HepG2 (cell line): ENCODE data around the gene A3GALT2. TPM values are rescaled to one million over a fixed set of nuclear protein-coding genes. Genes with fewer than 3 reads are reported as not detected.

Source experiments
- CBX5 ChIP-seq: sonication (generic); formaldehyde crosslinking; IDR thresholded peaks from 2 replicates; pipeline ENCODE4 v1.4.0; 2020; ENCODE audit warnings: missing genetic modification reagents, borderline replicate concordance
- CEBPB ChIP-seq: IDR thresholded peaks from 2 replicates; pipeline ENCODE4 v1.6.1; 2011; ENCODE audit warnings: low read depth, low read length, improper control_type of control experiment, borderline replicate concordance
- ELK4 ChIP-seq: sonication (generic); formaldehyde crosslinking; IDR thresholded peaks from 2 replicates; pipeline ENCODE4 v1.9.0; 2021; ENCODE audit warnings: missing genetic modification reagents, borderline replicate concordance
- FOXP4 ChIP-seq: sonication (generic); formaldehyde crosslinking; IDR thresholded peaks from 2 replicates; pipeline ENCODE4 v1.4.0; 2020; ENCODE audit warnings: missing genetic modification reagents
- ISL2 ChIP-seq: sonication (generic); formaldehyde crosslinking; IDR thresholded peaks from 2 replicates; pipeline ENCODE4 v1.5.0; 2020; ENCODE audit warnings: missing genetic modification reagents
- KDM2A ChIP-seq: sonication (generic); formaldehyde crosslinking; IDR thresholded peaks from 2 replicates; pipeline ENCODE4 v1.4.0; 2020; ENCODE audit warnings: low read depth, missing genetic modification reagents, borderline replicate concordance
- PLSCR1 ChIP-seq: sonication (generic); formaldehyde crosslinking; IDR thresholded peaks from 2 replicates; pipeline ENCODE4 v1.5.0; 2020; ENCODE audit warnings: missing genetic modification reagents, mild to moderate bottlenecking, borderline replicate concordance
- SETDB1 ChIP-seq: sonication (generic); formaldehyde crosslinking; IDR thresholded peaks from 2 replicates; pipeline ENCODE4 v1.5.1; 2020; ENCODE audit warnings: missing genetic modification reagents, mild to moderate bottlenecking, borderline replicate concordance
- STAT5B ChIP-seq: sonication (generic); formaldehyde crosslinking; IDR thresholded peaks from 2 replicates; pipeline ENCODE4 v1.4.0; 2020; ENCODE audit warnings: missing genetic modification reagents
- TBP ChIP-seq: sonication (generic); formaldehyde crosslinking; IDR thresholded peaks from 2 replicates; pipeline ENCODE4 v1.5.0; 2020; ENCODE audit warnings: missing genetic modification reagents
- TBX2 ChIP-seq: sonication (generic); formaldehyde crosslinking; IDR thresholded peaks from 2 replicates; pipeline ENCODE4 v1.5.0; 2020; ENCODE audit warnings: missing genetic modification reagents, mild to moderate bottlenecking, borderline replicate concordance
- THRA ChIP-seq: sonication (generic); formaldehyde crosslinking; IDR thresholded peaks from 2 replicates; pipeline ENCODE4 v1.4.0; 2020; ENCODE audit warnings: missing genetic modification reagents, borderline replicate concordance
- ZBTB34 ChIP-seq: sonication (generic); formaldehyde crosslinking; IDR thresholded peaks from 2 replicates; pipeline ENCODE4 v1.8.0; 2022; ENCODE audit warnings: mild to moderate bottlenecking, missing genetic modification reagents
- ZFP37 ChIP-seq: sonication (generic); formaldehyde crosslinking; IDR thresholded peaks from 2 replicates; pipeline ENCODE4 v1.4.0; 2020; ENCODE audit warnings: missing genetic modification reagents, borderline replicate concordance
- ZNF441 ChIP-seq: sonication (generic); formaldehyde crosslinking; IDR thresholded peaks from 2 replicates; pipeline ENCODE4 v1.7.0; 2021; ENCODE audit warnings: missing genetic modification reagents, borderline replicate concordance
- ZNF556 ChIP-seq: sonication (generic); formaldehyde crosslinking; IDR thresholded peaks from 2 replicates; pipeline ENCODE4 v1.4.0; 2020; ENCODE audit warnings: mild to moderate bottlenecking, missing genetic modification reagents, borderline replicate concordance
- ZNF564 ChIP-seq: sonication (generic); formaldehyde crosslinking; IDR thresholded peaks from 2 replicates; pipeline ENCODE4 v1.8.1; 2023; ENCODE audit warnings: mild to moderate bottlenecking, missing genetic modification reagents
- ZNF660 ChIP-seq: sonication (generic); formaldehyde crosslinking; IDR thresholded peaks from 2 replicates; pipeline ENCODE4 v1.5.1; 2020; ENCODE audit warnings: mild to moderate bottlenecking, low read depth, missing genetic modification reagents, borderline replicate concordance
- ZNF747 ChIP-seq: sonication (generic); formaldehyde crosslinking; IDR thresholded peaks from 2 replicates; pipeline ENCODE4 v1.8.1; 2023; ENCODE audit warnings: missing genetic modification reagents, mild to moderate bottlenecking, borderline replicate concordance
- polyA plus RNA-seq, 8 experiments: library from polyadenylated mRNA; depleted of rRNA in 3 of 8; stranded (reverse) in 7 of 8; unstranded in 1 of 8; fragments of >200 nt; fragmentation: Illumina TruSeq in 4 of 8; extraction: Trizol in 4 of 8; gene quantifications; 2 replicates each; pipeline versions ENCODE4 v1.2.1 to v1.2.3, GENCODE V29; 2011 to 2016; ENCODE audit warnings: low read depth in 4 of 8, missing spikeins in 1 of 8, mixed read lengths in 1 of 8; ENCODE audit not compliant: insufficient read depth in 1 of 8
- total RNA-seq, 5 experiments: library from RNA; depleted of rRNA; stranded (reverse); fragments of >200 nt; fragmentation: Illumina TruSeq; extraction: Trizol; gene quantifications; 2 replicates each; pipeline ENCODE4 v1.2.3, GENCODE V29; 2016; ENCODE audit warnings: low read depth in 1 of 5

Gene A3GALT2
- total and polyA plus RNA-seq, 2 of the 13 experiments (the other 11 are each of a cell fraction or from before 2014, with no cell fraction given) = not detected

- TF ChIP-seq TBX2 (CRISPR knock-in tag) (peak; percentile 60; the same call in 1 of the 2 replicates), ELK4 (CRISPR knock-in tag) (no peak), ZNF660 (no peak), THRA (peak; percentile 60; the same call in 1 of the 2 replicates), STAT5B (no peak), SETDB1 (CRISPR knock-in tag) (no peak), FOXP4 (CRISPR knock-in tag) (peak; percentile 75), ZNF441 (CRISPR knock-in tag) (no peak), TBP (CRISPR knock-in tag) (no peak), KDM2A (0 out of 2 replicates have a peak, but pooled peaks have one; percentile 18), ISL2 (peak; percentile 58; the same call in 1 of the 2 replicates), ZNF556 (CRISPR knock-in tag) (no peak), CEBPB (no peak), ZFP37 (CRISPR knock-in tag) (no peak), ZNF747 (CRISPR knock-in tag) (no peak), CBX5 (CRISPR knock-in tag) (no peak; the same call in 1 of the 2 replicates), PLSCR1 (CRISPR knock-in tag) (no peak), ZBTB34 (no peak), ZNF564 (no peak)
Measured at GRCh38 chr1:33258788-33259274, 62.1 kb downstream of the A3GALT2 start (continued).
